ENCODE results near the gene CHST2.

The CHST2 gene

DNA sequence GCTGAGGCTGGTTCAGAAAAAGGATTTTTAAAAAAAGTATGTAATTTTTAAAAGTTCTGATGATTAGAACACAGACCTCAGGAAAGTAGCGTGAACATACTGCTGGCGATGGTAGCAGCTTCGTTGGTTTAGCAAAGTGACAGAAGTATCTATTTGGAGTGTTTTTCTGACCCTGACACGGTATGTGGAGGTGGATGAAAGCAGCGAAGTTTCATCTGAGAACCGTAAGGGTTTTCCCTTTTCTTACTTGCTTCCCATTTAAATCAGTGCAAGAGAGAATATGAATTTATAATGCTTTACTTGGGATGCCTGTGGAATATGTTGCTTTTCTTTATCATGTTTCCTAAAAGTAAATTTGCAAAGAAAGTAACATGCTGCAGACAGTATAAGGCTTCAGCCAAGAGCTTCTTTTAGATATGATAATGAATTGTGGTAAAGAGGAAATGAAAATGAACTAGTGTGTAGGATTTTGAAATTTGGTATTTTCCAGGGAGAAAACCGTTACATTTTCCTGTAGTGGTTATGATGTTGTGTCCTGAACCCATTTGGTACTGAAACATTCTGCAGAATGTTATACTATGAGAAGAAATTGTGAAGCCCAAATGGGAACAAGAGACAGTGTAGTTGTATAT lies 3.9 kb downstream of the CHST2 start:
- H3K4me3 ChIP-seq (ENCODE audit: low read depth, low read length), result peak overlapping the region; percentile 27
- TF ChIP-seq, protein P1, sequence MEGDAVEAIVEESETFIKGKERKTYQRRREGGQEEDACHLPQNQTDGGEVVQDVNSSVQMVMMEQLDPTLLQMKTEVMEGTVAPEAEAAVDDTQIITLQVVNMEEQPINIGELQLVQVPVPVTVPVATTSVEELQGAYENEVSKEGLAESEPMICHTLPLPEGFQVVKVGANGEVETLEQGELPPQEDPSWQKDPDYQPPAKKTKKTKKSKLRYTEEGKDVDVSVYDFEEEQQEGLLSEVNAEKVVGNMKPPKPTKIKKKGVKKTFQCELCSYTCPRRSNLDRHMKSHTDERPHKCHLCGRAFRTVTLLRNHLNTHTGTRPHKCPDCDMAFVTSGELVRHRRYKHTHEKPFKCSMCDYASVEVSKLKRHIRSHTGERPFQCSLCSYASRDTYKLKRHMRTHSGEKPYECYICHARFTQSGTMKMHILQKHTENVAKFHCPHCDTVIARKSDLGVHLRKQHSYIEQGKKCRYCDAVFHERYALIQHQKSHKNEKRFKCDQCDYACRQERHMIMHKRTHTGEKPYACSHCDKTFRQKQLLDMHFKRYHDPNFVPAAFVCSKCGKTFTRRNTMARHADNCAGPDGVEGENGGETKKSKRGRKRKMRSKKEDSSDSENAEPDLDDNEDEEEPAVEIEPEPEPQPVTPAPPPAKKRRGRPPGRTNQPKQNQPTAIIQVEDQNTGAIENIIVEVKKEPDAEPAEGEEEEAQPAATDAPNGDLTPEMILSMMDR (IDR thresholded peaks at IDR 0.05; ENCODE audit: borderline replicate concordance, insufficient read depth, low read depth, low read length), result no peak

DNA sequence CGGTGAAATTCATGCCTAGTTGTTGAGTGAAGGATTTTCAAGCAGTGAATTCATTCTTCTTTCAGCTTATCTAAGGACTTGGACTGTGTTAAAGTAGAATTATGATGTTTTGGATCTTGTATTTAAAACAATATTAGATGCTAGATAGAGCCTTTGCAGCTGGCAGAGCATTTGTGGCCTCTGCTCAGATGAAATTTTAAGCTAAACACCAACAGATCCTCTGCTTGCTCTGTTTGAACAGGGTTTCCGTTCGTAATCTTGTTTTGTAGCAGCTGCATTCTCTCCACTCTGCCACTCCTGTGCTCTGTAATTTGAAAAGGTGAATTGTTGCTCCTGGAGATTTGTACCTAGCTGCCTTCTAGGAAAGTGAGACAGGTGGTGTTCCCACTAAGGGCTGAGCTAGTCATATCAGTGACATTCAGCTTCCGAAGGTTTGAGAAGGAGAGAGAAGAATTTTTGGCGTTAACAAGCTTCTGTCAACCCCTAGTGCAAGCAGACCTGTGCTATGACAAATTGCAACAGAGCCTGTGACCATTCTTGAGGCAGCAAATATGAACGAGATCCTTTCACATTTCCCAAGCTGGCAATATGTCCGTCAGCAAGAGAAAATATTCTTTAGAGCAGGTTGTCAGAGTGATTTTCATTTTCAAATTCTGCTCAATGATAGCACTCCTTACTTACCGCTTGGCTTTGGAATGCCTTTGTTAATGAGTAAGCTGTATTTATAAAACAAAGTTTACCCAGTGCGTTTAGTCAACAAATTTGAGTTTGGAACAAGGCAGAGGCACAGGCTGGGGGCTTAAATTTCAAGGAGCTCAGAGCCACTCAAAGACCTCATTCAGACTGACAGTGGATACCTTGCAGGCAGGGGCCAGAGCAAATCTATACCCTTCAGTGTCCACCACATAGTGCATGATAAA lies 5.3 kb downstream of the CHST2 start:
- TF ChIP-seq, protein P1 (IDR thresholded peaks at IDR 0.05; ENCODE audit: borderline replicate concordance, insufficient read depth, low read depth, low read length), result no peak

DNA sequence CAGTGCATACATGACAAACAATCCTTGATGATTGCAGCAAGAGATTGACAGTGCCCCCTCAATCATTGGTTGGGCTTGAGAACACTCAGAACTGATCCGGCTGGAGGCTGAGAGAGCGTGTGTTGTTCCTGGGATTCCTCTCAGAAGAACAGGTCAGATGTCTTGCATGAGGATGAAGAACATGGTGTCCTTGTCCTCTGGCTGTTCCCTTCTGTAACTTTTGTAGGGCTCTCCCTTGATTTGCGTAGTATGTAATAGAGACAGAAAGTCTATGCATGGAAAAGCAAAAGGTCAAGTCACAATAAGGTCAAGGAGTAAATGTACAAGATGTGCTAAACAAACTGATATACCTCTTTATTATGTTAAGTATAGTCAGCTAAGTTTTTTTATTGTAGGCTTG lies 8.2 kb downstream of the CHST2 start:
- TF ChIP-seq, protein P1 (IDR thresholded peaks at IDR 0.05; ENCODE audit: borderline replicate concordance, insufficient read depth, low read depth, low read length), result no peak
- H3K4me3 ChIP-seq (ENCODE audit: low read depth, low read length), result no peak overlapping the region

More for the DNA sequence above, 5.3 kb downstream of the CHST2 start:
- H3K4me3 ChIP-seq (ENCODE audit: low read depth, low read length), result no peak overlapping the region

DNA sequence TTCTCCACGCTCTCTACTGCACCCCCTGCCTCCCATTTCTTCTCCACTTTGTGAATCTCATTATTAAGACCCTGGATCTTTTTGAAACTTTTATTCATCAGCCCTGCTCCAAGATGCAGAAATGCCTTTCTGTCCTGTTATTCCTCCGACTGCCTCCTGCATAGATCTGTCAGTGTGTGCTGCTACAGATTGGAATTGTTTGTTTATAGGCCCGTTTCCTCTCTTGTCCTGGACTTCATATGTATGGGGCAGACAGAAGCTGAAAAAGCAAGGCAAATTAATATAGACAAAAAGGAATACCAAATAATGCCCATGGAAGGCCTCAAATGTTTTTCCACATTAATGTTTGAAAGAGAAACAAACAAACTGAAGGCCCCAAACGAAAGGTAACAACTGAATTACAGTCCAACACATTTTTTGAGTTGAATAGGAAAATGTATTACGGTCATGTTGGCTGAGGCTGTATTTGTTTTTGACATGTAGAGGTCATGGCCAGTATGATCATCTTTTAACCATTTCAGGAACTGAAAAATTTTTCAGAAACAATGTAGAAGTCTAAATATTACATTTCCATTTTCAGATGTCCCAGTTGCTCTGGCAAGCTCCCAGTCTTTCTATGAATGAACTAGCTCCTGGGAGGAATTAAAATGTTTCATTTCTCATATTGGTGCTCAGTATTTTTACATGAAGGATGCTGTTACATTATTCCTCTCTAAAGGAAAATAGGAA lies 8.8 kb downstream of the CHST2 start:
- TF ChIP-seq, protein P1 (IDR thresholded peaks at IDR 0.05; ENCODE audit: borderline replicate concordance, insufficient read depth, low read depth, low read length), result no peak
- H3K4me3 ChIP-seq (ENCODE audit: low read depth, low read length), result no peak overlapping the region

DNA sequence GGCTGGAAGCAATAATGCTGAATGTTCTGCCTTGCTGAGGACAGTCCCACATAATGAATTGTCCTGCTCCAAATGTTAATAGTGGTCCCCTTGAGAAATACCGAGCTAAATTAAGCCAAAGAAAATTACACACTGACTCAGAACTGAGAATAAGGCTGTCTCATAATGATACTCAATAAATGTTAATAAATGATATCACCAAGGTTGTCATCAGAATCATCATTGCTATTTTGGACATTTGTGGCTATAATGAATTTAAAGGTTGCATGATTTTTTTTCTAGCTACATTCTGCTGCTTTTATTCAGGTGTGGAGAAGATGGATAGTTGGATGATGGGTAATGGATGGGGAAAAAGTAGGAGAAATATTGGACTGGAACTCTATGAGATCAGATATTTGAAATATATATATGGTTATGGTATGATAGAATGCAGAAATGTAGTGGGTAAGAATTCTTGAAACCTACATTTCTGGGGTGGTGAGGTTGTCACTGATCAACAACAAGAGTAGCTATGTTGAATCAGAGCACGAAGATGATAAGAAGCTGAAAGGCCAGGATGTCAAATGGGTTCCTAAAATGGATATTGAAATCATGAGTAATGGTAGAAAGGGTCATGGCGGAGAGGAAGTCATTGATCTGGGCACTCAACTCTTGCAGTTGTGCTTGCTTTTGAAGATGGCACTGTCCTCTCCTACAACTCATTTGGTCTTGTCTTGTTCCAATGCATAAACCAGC lies 12.8 kb downstream of the CHST2 start:
- TF ChIP-seq, protein P1 (IDR thresholded peaks at IDR 0.05; ENCODE audit: borderline replicate concordance, insufficient read depth, low read depth, low read length), result no peak
- no peak overlapping the region for H3K4me3 ChIP-seq (ENCODE audit: low read depth, low read length)

DNA sequence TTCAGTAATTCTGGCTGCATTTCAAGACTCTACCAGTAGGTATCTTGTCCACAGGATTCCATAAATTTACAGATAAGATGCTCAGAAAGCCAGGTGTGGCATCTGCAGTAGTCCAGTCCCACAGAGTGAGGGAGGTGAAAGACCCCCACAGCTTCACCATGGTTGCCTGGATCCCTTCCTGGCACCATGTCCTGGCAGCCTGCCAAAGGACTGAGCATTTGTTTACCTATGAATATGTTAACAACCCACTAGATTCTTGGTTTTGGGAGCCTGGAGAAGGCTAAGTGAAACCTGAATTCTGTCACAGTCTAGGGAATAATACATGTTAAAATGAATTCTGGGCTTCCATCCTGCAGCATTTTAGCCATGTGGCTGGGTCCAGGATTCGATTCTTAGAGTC lies 14.9 kb downstream of the CHST2 start:
- H3K4me3 ChIP-seq (ENCODE audit: low read depth, low read length), result no peak overlapping the region
- TF ChIP-seq, protein P1 (IDR thresholded peaks at IDR 0.05; ENCODE audit: borderline replicate concordance, insufficient read depth, low read depth, low read length), result no peak
